Osteoblast (primary cell): Measurements from ENCODE around the gene COL8A1. TPM values are rescaled to one million over a fixed set of nuclear protein-coding genes. Genes with fewer than 3 reads are reported as not detected.
A peak's percentile ranks its signal among the peaks of the same experiment; 100 is the strongest.

Source experiments
- DNase-seq: peaks from one replicate; pipeline ENCODE4 v3.0.0; 2011; ENCODE audit warnings: low spot score, mixed read lengths; ENCODE audit not compliant: insufficient read length; ENCODE audit errors: missing footprints
- H2AFZ ChIP-seq: 2 replicates; pipeline ENCODE4 v1.6.0; 2011; ENCODE audit warnings: mild to moderate bottlenecking, low read length
- H3K27ac ChIP-seq: 2 replicates; pipeline ENCODE4 v1.5.1; 2011; ENCODE audit warnings: mild to moderate bottlenecking, low read depth, low read length, moderate library complexity
- H3K27me3 ChIP-seq: 2 replicates; pipeline ENCODE4 v1.6.0; 2012; ENCODE audit warnings: mild to moderate bottlenecking, control low read depth, inconsistent platforms, low read length, moderate library complexity; ENCODE audit not compliant: insufficient read depth
- H3K36me3 ChIP-seq: 2 replicates; pipeline ENCODE4 v1.5.1; 2011; ENCODE audit warnings: mild to moderate bottlenecking, low read length, control low read depth, moderate library complexity; ENCODE audit not compliant: insufficient read depth
- H3K4me1 ChIP-seq: 2 replicates; pipeline ENCODE4 v1.5.1; 2011; ENCODE audit warnings: mild to moderate bottlenecking, low read length, control low read depth, moderate library complexity; ENCODE audit not compliant: insufficient read depth
- H3K4me2 ChIP-seq: 2 replicates; pipeline ENCODE4 v1.6.0; 2011; ENCODE audit warnings: mild to moderate bottlenecking, low read length; ENCODE audit not compliant: insufficient read depth
- H3K4me3 ChIP-seq: fragments of 200-600 bp; sonication (generic); 3 replicates; pipeline ENCODE4 v1.5.1; 2012; ENCODE audit warnings: mild to moderate bottlenecking, low read length, inconsistent platforms; ENCODE audit not compliant: insufficient read depth
- H3K79me2 ChIP-seq: 2 replicates; pipeline ENCODE4 v1.6.0; 2012; ENCODE audit warnings: mild to moderate bottlenecking, low read length, control low read depth, inconsistent platforms; ENCODE audit not compliant: insufficient read depth
- H3K9me3 ChIP-seq: 2 replicates; pipeline ENCODE4 v1.5.1; 2011; ENCODE audit warnings: low read depth, low read length, control low read depth
- H4K20me1 ChIP-seq: 2 replicates; pipeline ENCODE4 v1.6.0; 2012; ENCODE audit warnings: mild to moderate bottlenecking, low read length, control low read depth; ENCODE audit not compliant: insufficient read depth
- CTCF ChIP-seq: IDR thresholded peaks from 2 replicates; pipeline ENCODE4 v1.5.1; 2011; ENCODE audit warnings: mild to moderate bottlenecking, low read depth, low read length, moderate library complexity; ENCODE audit errors: extremely low read depth
- total RNA-seq: library from RNA; depleted of rRNA; stranded (reverse); fragments of >200 nt; gene quantifications from 2 replicates; pipeline ENCODE4 v1.2.3, GENCODE V29; 2012

COL8A1 gene
- total RNA-seq, 1 donor: 311 TPM

DNA sequence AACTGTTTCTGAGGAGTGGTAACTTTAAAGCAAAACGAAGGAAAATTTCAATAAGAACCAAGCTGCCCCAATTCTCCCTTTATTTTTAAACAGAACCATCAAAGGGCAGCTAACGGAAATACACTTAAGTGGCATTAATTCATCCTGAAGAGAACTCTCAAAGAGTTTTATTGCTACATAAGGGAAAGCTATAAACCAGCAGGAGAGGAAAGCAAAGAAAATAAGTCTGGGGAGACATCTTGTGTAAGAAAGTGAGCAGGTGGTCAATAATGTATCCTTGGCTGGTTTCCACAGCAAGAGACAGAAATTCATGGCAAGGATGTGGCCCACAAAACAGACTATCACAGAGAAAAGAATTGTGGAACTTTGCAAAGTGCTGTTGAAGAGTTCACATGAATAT lies 139.3 kb downstream of the COL8A1 start:
- DNase-seq: no peak
- Histone ChIP-seq H3K27me3 (no peaks in the 10 kb centered on the region), H4K20me1 (no peaks in the 10 kb centered on the region), H3K79me2 (peaks cover 3% of the 10 kb centered on the region), H3K9me3 (no peaks in the 10 kb centered on the region), H3K27ac (no peak overlapping the region), H3K36me3 (peaks cover 29% of the 10 kb centered on the region), H3K4me3 (no peak overlapping the region), H3K4me1 (peaks cover 76% of the 10 kb centered on the region), H2AFZ (no peak overlapping the region), H3K4me2 (no peak overlapping the region)
- no peak for TF ChIP-seq CTCF

DNA sequence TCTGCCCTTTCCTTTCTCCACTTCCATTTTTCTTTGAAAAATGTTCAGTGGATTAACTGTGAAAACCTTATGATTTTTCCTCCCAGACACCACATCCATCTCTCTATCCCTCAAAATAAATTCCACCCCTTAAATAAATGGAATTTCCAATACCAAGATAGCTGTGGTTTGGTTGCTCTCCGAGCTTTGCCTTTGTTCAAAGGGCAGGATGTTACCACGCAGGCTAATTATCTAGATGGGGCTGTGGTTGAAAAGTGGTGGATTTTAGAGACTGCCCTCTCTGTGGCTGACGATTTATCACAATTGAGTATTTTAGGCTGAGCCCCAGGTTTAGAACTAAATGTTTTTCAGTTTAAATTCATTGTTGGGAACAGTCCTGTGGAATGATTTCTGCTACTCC lies 142.4 kb downstream of the COL8A1 start:
- no peaks in the 10 kb centered on the region for H4K20me1 ChIP-seq
- H3K4me3 ChIP-seq: no peak overlapping the region
- H3K27me3 ChIP-seq: no peaks in the 10 kb centered on the region
- H3K36me3 ChIP-seq: peaks cover 26% of the 10 kb centered on the region
- H3K4me1 ChIP-seq: peaks cover 71% of the 10 kb centered on the region
- no peaks in the 10 kb centered on the region for H3K79me2 ChIP-seq
- TF ChIP-seq CTCF: no peak
- no peak overlapping the region for H2AFZ ChIP-seq
- H3K4me2 ChIP-seq: peak overlapping the region; percentile 4
- H3K27ac ChIP-seq: peak overlapping the region; percentile 67
- H3K9me3 ChIP-seq: no peaks in the 10 kb centered on the region
- DNase-seq: no peak

DNA sequence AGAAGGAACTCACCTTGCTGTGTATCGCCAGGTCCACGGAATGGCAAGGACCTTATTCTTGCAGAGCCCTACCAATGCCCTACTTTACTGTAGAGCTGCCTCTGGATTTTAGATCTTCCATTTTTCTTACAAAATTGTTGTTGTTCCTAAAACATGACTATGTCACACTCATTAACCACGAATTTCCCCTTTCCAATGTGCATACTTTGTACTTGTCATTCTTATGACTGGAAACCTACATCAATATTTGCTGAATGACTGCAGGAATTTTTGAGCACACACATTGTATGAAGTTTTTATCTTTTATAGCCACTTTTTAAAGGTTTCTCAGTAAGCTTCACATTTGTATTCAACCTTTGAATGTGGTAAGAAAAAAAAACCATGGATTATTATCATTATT lies 143.4 kb downstream of the COL8A1 start:
- no peaks in the 10 kb centered on the region for H3K9me3 ChIP-seq
- H4K20me1 ChIP-seq: no peaks in the 10 kb centered on the region
- no peak for DNase-seq
- peaks cover 62% of the 10 kb centered on the region for H3K4me1 ChIP-seq
- H3K79me2 ChIP-seq: no peaks in the 10 kb centered on the region
- H3K4me2 ChIP-seq: peak overlapping the region; percentile 51
- H3K27ac ChIP-seq: peak overlapping the region; percentile 67
- no peaks in the 10 kb centered on the region for H3K27me3 ChIP-seq
- TF ChIP-seq CTCF: no peak
- H3K4me3 ChIP-seq: no peak overlapping the region
- peaks cover 25% of the 10 kb centered on the region for H3K36me3 ChIP-seq
- H2AFZ ChIP-seq: no peak overlapping the region

DNA sequence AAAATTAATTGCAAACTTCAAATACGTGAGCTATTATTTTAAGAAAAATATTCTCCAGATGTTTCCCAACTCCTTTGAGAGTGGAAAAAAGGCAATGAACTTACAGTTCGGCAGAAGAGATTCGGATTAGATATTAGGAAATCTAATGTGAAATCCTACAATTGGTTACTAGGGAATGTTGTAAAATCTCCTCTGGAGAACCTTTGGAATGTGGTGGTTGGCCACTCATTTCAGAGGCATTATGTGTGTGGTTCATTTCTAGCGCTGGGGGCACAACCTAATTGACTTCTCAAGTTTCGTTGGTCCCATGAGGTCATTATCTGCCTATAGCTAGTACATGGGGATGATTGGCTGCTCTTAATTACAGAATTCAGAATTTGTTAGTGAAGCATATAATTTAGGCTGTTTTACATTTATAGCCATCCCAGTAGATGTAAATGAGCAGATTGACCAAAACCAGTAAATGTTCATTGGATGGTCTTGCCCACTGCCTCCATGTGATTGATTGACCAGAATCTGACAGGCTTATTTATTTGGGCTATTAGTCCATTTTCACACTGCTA lies 144.7 kb downstream of the COL8A1 start:
- H3K4me2 ChIP-seq: peak overlapping the region; percentile 29
- no peak overlapping the region for H3K4me3 ChIP-seq
- H3K4me1 ChIP-seq: peaks cover 50% of the 10 kb centered on the region
- peak overlapping the region; percentile 67 for H3K27ac ChIP-seq
- no peak overlapping the region for H2AFZ ChIP-seq
- peak; percentile 84 for DNase-seq
- H3K27me3 ChIP-seq: no peaks in the 10 kb centered on the region
- H3K9me3 ChIP-seq: no peaks in the 10 kb centered on the region
- no peaks in the 10 kb centered on the region for H4K20me1 ChIP-seq
- no peak for TF ChIP-seq CTCF
- H3K79me2 ChIP-seq: no peaks in the 10 kb centered on the region
- peaks cover 17% of the 10 kb centered on the region for H3K36me3 ChIP-seq
